Measurements from ENCODE around the gene MYH10.
A peak's percentile ranks its signal among the peaks of the same experiment; 100 is the strongest.

Gene MYH10

DNA sequence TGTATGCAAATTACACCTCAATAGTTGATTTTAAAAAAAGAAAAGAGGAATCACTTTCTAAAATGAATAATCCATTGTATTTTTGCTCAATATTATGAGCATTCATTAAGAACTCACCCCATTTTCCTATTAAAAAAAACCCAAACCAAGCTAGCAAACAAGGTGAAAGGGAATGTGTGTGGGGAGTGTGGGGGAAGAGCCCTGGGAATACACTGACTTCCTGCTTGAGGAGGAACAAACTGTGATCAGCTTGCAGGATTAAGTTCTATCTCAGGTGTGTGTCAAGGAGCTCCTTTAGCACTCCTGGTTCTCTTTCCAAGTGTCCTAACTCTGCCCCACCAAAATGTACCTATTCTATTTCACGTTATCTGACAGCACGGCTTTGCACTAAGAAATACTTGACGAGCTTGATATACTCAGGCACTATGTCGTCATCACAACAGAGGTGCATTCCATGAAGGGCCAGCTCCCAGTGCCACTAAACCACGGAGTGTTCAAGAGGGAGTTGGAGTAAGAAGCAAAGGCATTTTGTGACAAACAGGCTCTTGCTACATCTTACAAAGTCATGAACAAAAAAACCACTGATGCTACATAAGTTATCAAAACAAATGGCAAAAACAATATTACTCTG lies 73.2 kb downstream of the MYH10 start:
- peaks cover 41 to 46% of the 10 kb centered on the region in 2 experiments for H3K36me3 ChIP-seq (ENCODE audit: control insufficient read depth in 2 of 2, insufficient read depth in 1 of 2, low read length in 2 of 2)
- ChIA-PET CTCF (interaction anchor here (0.5 to 0.9 kb wide), 4 partner anchors 15 to 228 kb away, joined by 3 to 4 read pairs (median 3); no protein-coding TSS in a partner anchor), POLR2A (no interaction called here)

GRCh38 chr17:8556074-8556473 lies 74.5 kb downstream of the MYH10 start:
- H3K4me3 ChIP-seq (ENCODE audit: low read depth, low read length) = no peak overlapping the region
- peaks cover 43 to 47% of the 10 kb centered on the region in 2 experiments for H3K36me3 ChIP-seq (ENCODE audit: control insufficient read depth in 2 of 2, insufficient read depth in 1 of 2, low read length in 2 of 2)
- H3K9me3 ChIP-seq (ENCODE audit: control insufficient read depth, insufficient read depth, low read depth, low read length) = no peaks in the 10 kb centered on the region
- no peak overlapping the region for H3K27ac ChIP-seq (ENCODE audit: extremely low read depth, low read depth, low read length)
- TF ChIP-seq, protein P1, sequence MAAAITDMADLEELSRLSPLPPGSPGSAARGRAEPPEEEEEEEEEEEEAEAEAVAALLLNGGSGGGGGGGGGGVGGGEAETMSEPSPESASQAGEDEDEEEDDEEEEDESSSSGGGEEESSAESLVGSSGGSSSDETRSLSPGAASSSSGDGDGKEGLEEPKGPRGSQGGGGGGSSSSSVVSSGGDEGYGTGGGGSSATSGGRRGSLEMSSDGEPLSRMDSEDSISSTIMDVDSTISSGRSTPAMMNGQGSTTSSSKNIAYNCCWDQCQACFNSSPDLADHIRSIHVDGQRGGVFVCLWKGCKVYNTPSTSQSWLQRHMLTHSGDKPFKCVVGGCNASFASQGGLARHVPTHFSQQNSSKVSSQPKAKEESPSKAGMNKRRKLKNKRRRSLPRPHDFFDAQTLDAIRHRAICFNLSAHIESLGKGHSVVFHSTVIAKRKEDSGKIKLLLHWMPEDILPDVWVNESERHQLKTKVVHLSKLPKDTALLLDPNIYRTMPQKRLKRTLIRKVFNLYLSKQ (tag by site-specific recombination; IDR thresholded peaks at IDR 0.05; ENCODE audit: borderline replicate concordance) = no peak
- TF ChIP-seq ZNF624 (tag by site-specific recombination; IDR thresholded peaks at IDR 0.05) (no peak), ZNF341 (tag by site-specific recombination; IDR thresholded peaks at IDR 0.05; ENCODE audit: low read depth) (no peak), ZBTB7A (tag by site-specific recombination; IDR thresholded peaks at IDR 0.05; ENCODE audit: low read depth) (no peak), ZBTB1 (tag by site-specific recombination; IDR thresholded peaks at IDR 0.05) (no peak), ZSCAN16 (tag by site-specific recombination; IDR thresholded peaks at IDR 0.05) (no peak), ZNF19 (tag by site-specific recombination; IDR thresholded peaks at IDR 0.05; ENCODE audit: low read depth) (no peak), SCRT2 (tag by site-specific recombination; IDR thresholded peaks at IDR 0.05) (no peak), YY2 (tag by site-specific recombination; IDR thresholded peaks at IDR 0.05) (no peak), ZNF211 (tag by site-specific recombination; IDR thresholded peaks at IDR 0.05; ENCODE audit: low read depth) (no peak), ZNF677 (tag by site-specific recombination; IDR thresholded peaks at IDR 0.05) (no peak), CTCF (tag by site-specific recombination; IDR thresholded peaks at IDR 0.05) (no peak), ZNF362 (tag by site-specific recombination; IDR thresholded peaks at IDR 0.05) (no peak)
- TF ChIP-seq, protein P2, sequence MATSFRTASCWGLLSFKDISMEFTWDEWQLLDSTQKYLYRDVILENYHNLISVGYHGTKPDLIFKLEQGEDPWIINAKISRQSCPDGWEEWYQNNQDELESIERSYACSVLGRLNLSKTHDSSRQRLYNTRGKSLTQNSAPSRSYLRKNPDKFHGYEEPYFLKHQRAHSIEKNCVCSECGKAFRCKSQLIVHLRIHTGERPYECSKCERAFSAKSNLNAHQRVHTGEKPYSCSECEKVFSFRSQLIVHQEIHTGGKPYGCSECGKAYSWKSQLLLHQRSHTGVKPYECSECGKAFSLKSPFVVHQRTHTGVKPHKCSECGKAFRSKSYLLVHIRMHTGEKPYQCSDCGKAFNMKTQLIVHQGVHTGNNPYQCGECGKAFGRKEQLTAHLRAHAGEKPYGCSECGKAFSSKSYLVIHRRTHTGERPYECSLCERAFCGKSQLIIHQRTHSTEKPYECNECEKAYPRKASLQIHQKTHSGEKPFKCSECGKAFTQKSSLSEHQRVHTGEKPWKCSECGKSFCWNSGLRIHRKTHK (tag by site-specific recombination; IDR thresholded peaks at IDR 0.05) = no peak
- TF ChIP-seq, protein P3, sequence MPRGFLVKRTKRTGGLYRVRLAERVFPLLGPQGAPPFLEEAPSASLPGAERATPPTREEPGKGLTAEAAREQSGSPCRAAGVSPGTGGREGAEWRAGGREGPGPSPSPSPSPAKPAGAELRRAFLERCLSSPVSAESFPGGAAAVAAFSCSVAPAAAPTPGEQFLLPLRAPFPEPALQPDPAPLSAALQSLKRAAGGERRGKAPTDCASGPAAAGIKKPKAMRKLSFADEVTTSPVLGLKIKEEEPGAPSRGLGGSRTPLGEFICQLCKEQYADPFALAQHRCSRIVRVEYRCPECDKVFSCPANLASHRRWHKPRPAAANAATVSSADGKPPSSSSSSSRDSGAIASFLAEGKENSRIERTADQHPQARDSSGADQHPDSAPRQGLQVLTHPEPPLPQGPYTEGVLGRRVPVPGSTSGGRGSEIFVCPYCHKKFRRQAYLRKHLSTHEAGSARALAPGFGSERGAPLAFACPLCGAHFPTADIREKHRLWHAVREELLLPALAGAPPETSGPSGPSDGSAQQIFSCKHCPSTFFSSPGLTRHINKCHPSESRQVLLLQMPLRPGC (tag by site-specific recombination; IDR thresholded peaks at IDR 0.05) = no peak
- TF ChIP-seq, protein P4, sequence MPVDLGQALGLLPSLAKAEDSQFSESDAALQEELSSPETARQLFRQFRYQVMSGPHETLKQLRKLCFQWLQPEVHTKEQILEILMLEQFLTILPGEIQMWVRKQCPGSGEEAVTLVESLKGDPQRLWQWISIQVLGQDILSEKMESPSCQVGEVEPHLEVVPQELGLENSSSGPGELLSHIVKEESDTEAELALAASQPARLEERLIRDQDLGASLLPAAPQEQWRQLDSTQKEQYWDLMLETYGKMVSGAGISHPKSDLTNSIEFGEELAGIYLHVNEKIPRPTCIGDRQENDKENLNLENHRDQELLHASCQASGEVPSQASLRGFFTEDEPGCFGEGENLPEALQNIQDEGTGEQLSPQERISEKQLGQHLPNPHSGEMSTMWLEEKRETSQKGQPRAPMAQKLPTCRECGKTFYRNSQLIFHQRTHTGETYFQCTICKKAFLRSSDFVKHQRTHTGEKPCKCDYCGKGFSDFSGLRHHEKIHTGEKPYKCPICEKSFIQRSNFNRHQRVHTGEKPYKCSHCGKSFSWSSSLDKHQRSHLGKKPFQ (tag by site-specific recombination; IDR thresholded peaks at IDR 0.05) = no peak
- 0 out of 2 replicates have a peak, but pooled peaks cover 10% of the 10 kb centered on the region for H3K4me1 ChIP-seq (ENCODE audit: control insufficient read depth, insufficient read depth, low read length)
- ChIA-PET CTCF (no interaction called here), POLR2A (no interaction called here)

More for the DNA sequence above, 73.2 kb downstream of the MYH10 start:
- Histone ChIP-seq H3K9me3 (ENCODE audit: control insufficient read depth, insufficient read depth, low read depth, low read length) (no peaks in the 10 kb centered on the region), H3K4me3 (ENCODE audit: low read depth, low read length) (no peak overlapping the region), H3K27ac (ENCODE audit: extremely low read depth, low read depth, low read length) (no peak overlapping the region), H3K4me1 (ENCODE audit: control insufficient read depth, insufficient read depth, low read length) (0 out of 2 replicates have a peak, but pooled peaks cover 10% of the 10 kb centered on the region)
- TF ChIP-seq ZNF302 (tag by site-specific recombination; IDR thresholded peaks at IDR 0.05; ENCODE audit: low read depth) (no peak), ZNF341 (tag by site-specific recombination; IDR thresholded peaks at IDR 0.05; ENCODE audit: low read depth) (peak; percentile 35)
